Astrocyte (in vitro differentiated cells and primary cell): ENCODE measurements around the gene RNU2-63P. TPM values are rescaled to one million over a fixed set of nuclear protein-coding genes. Genes with fewer than 3 reads are reported as not detected.
A peak's percentile ranks its signal among the peaks of the same experiment; 100 is the strongest.

Source experiments
- DNase-seq: peaks from one replicate; pipeline ENCODE4 v3.0.0-alpha.2; 2010; ENCODE audit warnings: low read depth
- FAIRE-seq: peaks from 2 replicates; lab custom pipeline; 2011; peaks lifted over from hg19 to GRCh38; lab: Jason Lieb, UNC
- H2AFZ ChIP-seq: 2 replicates; pipeline ENCODE4 v1.6.0; 2012; ENCODE audit warnings: low read depth, low read length, inconsistent platforms
- H3K27ac ChIP-seq: 2 replicates; pipeline ENCODE4 v1.5.1; 2011; ENCODE audit warnings: low read depth, low read length, inconsistent platforms
- H3K27me3 ChIP-seq: 2 replicates; pipeline ENCODE4 v1.6.0; 2011; ENCODE audit warnings: low read length, inconsistent platforms; ENCODE audit not compliant: insufficient read depth
- H3K36me3 ChIP-seq: 2 replicates; pipeline ENCODE4 v1.5.1; 2011; ENCODE audit warnings: low read length, inconsistent platforms; ENCODE audit not compliant: insufficient read depth
- H3K4me1 ChIP-seq: 2 replicates; pipeline ENCODE4 v1.5.1; 2011; ENCODE audit warnings: low read length, inconsistent platforms; ENCODE audit not compliant: insufficient read depth
- H3K4me2 ChIP-seq: 2 replicates; pipeline ENCODE4 v1.6.0; 2012; ENCODE audit warnings: low read length, inconsistent platforms
- H3K4me3 ChIP-seq: 2 replicates; pipeline ENCODE4 v1.5.1; 2011; ENCODE audit warnings: low read depth, mild to moderate bottlenecking, low read length, inconsistent platforms; ENCODE audit not compliant: insufficient read depth
- H3K79me2 ChIP-seq: 2 replicates; pipeline ENCODE4 v1.6.0; 2012; ENCODE audit warnings: mild to moderate bottlenecking, low read length, inconsistent platforms; ENCODE audit not compliant: insufficient read depth
- H3K9ac ChIP-seq: 2 replicates; pipeline ENCODE4 v1.6.0; 2012; ENCODE audit warnings: mild to moderate bottlenecking, low read length, inconsistent platforms
- H3K9me3 ChIP-seq: 2 replicates; pipeline ENCODE4 v1.5.1; 2012; ENCODE audit warnings: low read depth, mild to moderate bottlenecking, low read length, inconsistent platforms; ENCODE audit not compliant: insufficient read depth
- H4K20me1 ChIP-seq: 2 replicates; pipeline ENCODE4 v1.6.0; 2012; ENCODE audit warnings: low read length, inconsistent platforms; ENCODE audit not compliant: insufficient read depth
- H3K27ac Mint-ChIP-seq: one replicate; pipeline ENCODE4 v1.8.0; 2021; ENCODE audit warnings: mild to moderate bottlenecking, mixed read lengths; ENCODE audit not compliant: unreplicated experiment
- H3K27me3 Mint-ChIP-seq: one replicate; pipeline ENCODE4 v1.8.0; 2021; ENCODE audit warnings: low read depth, mixed read lengths; ENCODE audit not compliant: unreplicated experiment
- H3K36me3 Mint-ChIP-seq: one replicate; pipeline ENCODE4 v1.8.0; 2021; ENCODE audit warnings: low read depth, mixed read lengths; ENCODE audit not compliant: unreplicated experiment
- H3K4me1 Mint-ChIP-seq: one replicate; pipeline ENCODE4 v1.8.0; 2021; ENCODE audit warnings: low read depth, mixed read lengths; ENCODE audit not compliant: unreplicated experiment
- H3K4me3 Mint-ChIP-seq: one replicate; pipeline ENCODE4 v1.8.0; 2021; ENCODE audit warnings: mild to moderate bottlenecking, moderate library complexity, mixed read lengths; ENCODE audit not compliant: unreplicated experiment
- H3K9me3 Mint-ChIP-seq: one replicate; pipeline ENCODE4 v1.8.0; 2021; ENCODE audit warnings: mild to moderate bottlenecking, mixed read lengths; ENCODE audit not compliant: unreplicated experiment
- EZH2 ChIP-seq: IDR thresholded peaks from 2 replicates; pipeline ENCODE4 v1.6.1; 2012; ENCODE audit warnings: mild to moderate bottlenecking, low read length, inconsistent platforms; ENCODE audit not compliant: insufficient read depth
- total RNA-seq: library from RNA; stranded (reverse); gene quantifications from 2 replicates; pipeline ENCODE4 v1.2.1, GENCODE V29; 2021
- TF ChIP-seq, protein P1 (sequence below): IDR thresholded peaks from 2 replicates; pipeline ENCODE4 v1.5.1; 2011; ENCODE audit warnings: low read depth, mild to moderate bottlenecking, inconsistent platforms, low read length, moderate library complexity; ENCODE audit not compliant: insufficient read depth

The RNU2-63P gene
- total RNA-seq, 1 donor from 2014 or later = 4.2 TPM

DNA sequence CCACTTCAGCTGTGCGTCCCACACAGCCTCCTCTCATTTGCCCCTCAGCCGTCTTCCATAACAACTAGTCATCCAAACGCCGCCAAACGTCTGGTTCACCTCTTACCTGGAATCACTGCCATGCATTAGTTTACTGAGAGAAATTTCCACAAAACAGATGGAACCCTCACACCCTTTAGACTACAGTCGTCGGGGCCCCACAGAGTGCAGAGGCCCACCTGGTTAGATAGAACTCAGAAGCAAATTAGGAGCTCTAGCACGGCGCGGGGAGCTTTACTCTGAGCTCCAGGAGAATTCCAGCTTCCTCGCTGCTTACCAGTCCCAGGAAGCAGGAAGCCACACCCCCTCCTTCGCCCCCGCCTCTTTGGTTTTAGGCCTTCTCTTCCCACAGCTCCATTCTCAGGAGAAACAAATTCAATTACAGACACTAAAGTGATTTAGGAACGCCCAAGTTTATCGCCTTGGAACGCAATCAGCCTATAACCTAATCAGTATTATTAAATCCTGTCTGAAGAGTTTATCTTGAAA lies 9.4 kb downstream of the RNU2-63P start:
- H3K27me3 ChIP-seq = peaks cover 8% of the 10 kb centered on the region
- H3K36me3 Mint-ChIP-seq = no peaks in the 10 kb centered on the region
- no peak overlapping the region for H3K27ac Mint-ChIP-seq

DNA sequence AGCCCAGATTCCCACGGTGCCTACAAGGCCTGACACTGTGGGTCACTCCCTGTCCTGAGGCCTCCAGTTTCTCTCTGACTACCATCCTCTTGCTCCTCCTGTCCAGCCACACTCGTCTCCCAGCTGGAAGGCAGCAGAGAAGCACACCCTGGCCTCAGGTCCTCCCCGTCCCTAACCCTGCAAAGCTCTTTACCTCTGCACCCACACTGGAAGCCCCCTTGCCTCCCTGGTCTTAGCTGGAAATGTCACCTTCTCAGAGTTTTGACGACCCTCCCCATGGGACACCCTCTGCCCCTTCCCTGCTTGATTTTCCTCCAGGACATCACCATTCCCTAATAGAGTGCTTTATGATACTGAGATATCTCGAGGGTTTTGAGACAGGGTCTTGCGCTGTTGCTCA lies 10.6 kb downstream of the RNU2-63P start:
- no peaks in the 10 kb centered on the region for H3K9me3 ChIP-seq
- H3K4me1 ChIP-seq = no peaks in the 10 kb centered on the region
- no peaks in the 10 kb centered on the region for H3K79me2 ChIP-seq
- no peak overlapping the region for H3K4me2 ChIP-seq
- H3K27ac Mint-ChIP-seq = no peak overlapping the region
- peaks cover 2% of the 10 kb centered on the region for H3K4me1 Mint-ChIP-seq
- H3K36me3 Mint-ChIP-seq = no peaks in the 10 kb centered on the region
- no peak overlapping the region for H3K9ac ChIP-seq
- no peak overlapping the region for H3K27ac ChIP-seq
- FAIRE-seq = no peak
- TF ChIP-seq EZH2 = no peak
- TF ChIP-seq, protein P1, sequence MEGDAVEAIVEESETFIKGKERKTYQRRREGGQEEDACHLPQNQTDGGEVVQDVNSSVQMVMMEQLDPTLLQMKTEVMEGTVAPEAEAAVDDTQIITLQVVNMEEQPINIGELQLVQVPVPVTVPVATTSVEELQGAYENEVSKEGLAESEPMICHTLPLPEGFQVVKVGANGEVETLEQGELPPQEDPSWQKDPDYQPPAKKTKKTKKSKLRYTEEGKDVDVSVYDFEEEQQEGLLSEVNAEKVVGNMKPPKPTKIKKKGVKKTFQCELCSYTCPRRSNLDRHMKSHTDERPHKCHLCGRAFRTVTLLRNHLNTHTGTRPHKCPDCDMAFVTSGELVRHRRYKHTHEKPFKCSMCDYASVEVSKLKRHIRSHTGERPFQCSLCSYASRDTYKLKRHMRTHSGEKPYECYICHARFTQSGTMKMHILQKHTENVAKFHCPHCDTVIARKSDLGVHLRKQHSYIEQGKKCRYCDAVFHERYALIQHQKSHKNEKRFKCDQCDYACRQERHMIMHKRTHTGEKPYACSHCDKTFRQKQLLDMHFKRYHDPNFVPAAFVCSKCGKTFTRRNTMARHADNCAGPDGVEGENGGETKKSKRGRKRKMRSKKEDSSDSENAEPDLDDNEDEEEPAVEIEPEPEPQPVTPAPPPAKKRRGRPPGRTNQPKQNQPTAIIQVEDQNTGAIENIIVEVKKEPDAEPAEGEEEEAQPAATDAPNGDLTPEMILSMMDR = no peak
- no peak overlapping the region for H3K4me3 ChIP-seq
- H4K20me1 ChIP-seq = no peaks in the 10 kb centered on the region
- H3K4me3 Mint-ChIP-seq = no peak overlapping the region
- peaks cover 3% of the 10 kb centered on the region for H3K27me3 Mint-ChIP-seq
- H3K9me3 Mint-ChIP-seq = no peaks in the 10 kb centered on the region
- H3K36me3 ChIP-seq = no peaks in the 10 kb centered on the region
- DNase-seq = no peak
- H2AFZ ChIP-seq = no peak overlapping the region
- H3K27me3 ChIP-seq = peaks cover 3% of the 10 kb centered on the region

More for the DNA sequence above, 9.4 kb downstream of the RNU2-63P start:
- H3K36me3 ChIP-seq = no peaks in the 10 kb centered on the region
- no peak for TF ChIP-seq EZH2
- TF ChIP-seq, protein P1 = no peak
- H3K4me1 Mint-ChIP-seq = peaks cover 2% of the 10 kb centered on the region
- no peaks in the 10 kb centered on the region for H3K9me3 Mint-ChIP-seq
- H3K27ac ChIP-seq = no peak overlapping the region
- H3K9me3 ChIP-seq = no peaks in the 10 kb centered on the region
- H3K79me2 ChIP-seq = no peaks in the 10 kb centered on the region
- FAIRE-seq = no peak
- H3K4me1 ChIP-seq = no peaks in the 10 kb centered on the region
- H3K4me2 ChIP-seq = no peak overlapping the region
- H4K20me1 ChIP-seq = no peaks in the 10 kb centered on the region
- H3K4me3 ChIP-seq = no peak overlapping the region
- H3K27me3 Mint-ChIP-seq = peaks cover 3% of the 10 kb centered on the region
- DNase-seq = no peak
- H2AFZ ChIP-seq = no peak overlapping the region
- H3K4me3 Mint-ChIP-seq = no peak overlapping the region
- no peak overlapping the region for H3K9ac ChIP-seq

DNA sequence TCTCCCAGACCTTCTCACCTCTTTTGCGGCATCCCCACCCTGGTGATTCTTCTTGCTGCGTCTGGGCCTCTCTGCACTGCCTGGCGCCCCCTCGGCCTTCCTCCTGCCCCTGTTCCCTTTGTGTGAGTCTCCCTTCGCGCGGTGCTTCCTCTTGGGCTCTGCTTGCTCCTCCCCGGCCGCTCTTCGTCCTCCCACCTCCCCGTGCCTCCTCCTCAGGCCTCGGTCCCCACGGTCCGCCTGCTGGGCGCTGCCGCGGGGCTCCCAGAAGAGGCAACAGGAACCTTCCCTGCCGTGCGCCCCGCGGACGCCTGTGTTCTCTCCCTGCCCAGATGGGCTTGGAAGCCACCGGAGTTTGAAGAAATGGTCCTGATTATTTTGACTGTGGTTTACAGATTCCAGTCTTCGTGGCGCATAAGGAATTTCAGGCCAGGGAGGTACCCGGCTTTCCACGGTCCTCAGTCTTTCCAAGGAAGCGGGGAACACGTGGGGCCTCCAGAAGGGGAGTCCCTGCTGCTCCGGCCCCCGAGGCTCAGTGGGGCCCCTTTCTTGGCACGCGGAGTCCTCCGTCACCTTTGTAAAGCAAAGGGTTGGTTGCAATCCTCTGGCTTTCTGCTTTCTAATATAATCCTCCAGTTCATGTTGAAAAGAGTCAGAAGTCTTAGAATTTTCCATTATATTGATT lies 13.1 kb downstream of the RNU2-63P start:
- Histone ChIP-seq H4K20me1 (no peaks in the 10 kb centered on the region), H3K27ac (no peak overlapping the region), H3K4me1 (no peaks in the 10 kb centered on the region), H3K9me3 (no peaks in the 10 kb centered on the region), H3K36me3 (no peaks in the 10 kb centered on the region), H2AFZ (peak overlapping the region; percentile 70), H3K27me3 (no peaks in the 10 kb centered on the region), H3K9ac (peak overlapping the region; percentile 49), H3K4me3 (no peak overlapping the region), H3K4me2 (peak overlapping the region; percentile 78), H3K79me2 (no peaks in the 10 kb centered on the region)
- TF ChIP-seq EZH2 = no peak
- TF ChIP-seq, protein P1 = no peak
- H3K27me3 Mint-ChIP-seq = peaks cover 3% of the 10 kb centered on the region
- DNase-seq = peak; percentile 7
- peaks cover 2% of the 10 kb centered on the region for H3K4me1 Mint-ChIP-seq
- FAIRE-seq = no peak
- H3K4me3 Mint-ChIP-seq = no peak overlapping the region
- no peaks in the 10 kb centered on the region for H3K9me3 Mint-ChIP-seq
- no peak overlapping the region for H3K27ac Mint-ChIP-seq
- no peaks in the 10 kb centered on the region for H3K36me3 Mint-ChIP-seq
